Neural crest cell (in vitro differentiated cells): ENCODE results near the gene NAA35. TPM values are rescaled to one million over a fixed set of nuclear protein-coding genes. Genes with fewer than 3 reads are reported as not detected.
"Not testable (repeated sequence)": the region's sequence is repeated elsewhere in the genome, so short reads cannot be mapped to it uniquely, and the experiment has no call there.

Experiments
- DNase-seq: peaks from one replicate; pipeline ENCODE4 v3.0.0; 2021; ENCODE audit warnings: low read depth, mixed read lengths, low spot score
- H3K27ac Mint-ChIP-seq: one replicate; pipeline ENCODE4 v1.8.0; 2021; ENCODE audit warnings: mild to moderate bottlenecking, mixed read lengths; ENCODE audit not compliant: unreplicated experiment
- H3K27me3 Mint-ChIP-seq: 2 replicates; pipeline ENCODE4 v1.8.0; 2021; ENCODE audit warnings: low read depth, mild to moderate bottlenecking, mixed read lengths
- H3K36me3 Mint-ChIP-seq: 2 replicates; pipeline ENCODE4 v1.8.0; 2021; ENCODE audit warnings: low read depth, mild to moderate bottlenecking, mixed read lengths
- H3K4me1 Mint-ChIP-seq: 2 replicates; pipeline ENCODE4 v1.8.0; 2021; ENCODE audit warnings: mixed read lengths
- H3K4me3 Mint-ChIP-seq: one replicate; pipeline ENCODE4 v1.8.0; 2021; ENCODE audit warnings: mild to moderate bottlenecking, mixed read lengths
- H3K9me3 Mint-ChIP-seq: 2 replicates; pipeline ENCODE4 v1.8.0; 2021; ENCODE audit warnings: mixed read lengths
- CTCF ChIP-seq: fragments of 200-600 bp; sonication (generic); conservative IDR thresholded peaks from 2 replicates; pipeline ENCODE4 v1.5.0; 2021; ENCODE audit warnings: antibody characterized with exemption, mild to moderate bottlenecking
- total RNA-seq: library from RNA; stranded (reverse); gene quantifications from 2 replicates; pipeline ENCODE4 v1.2.1, GENCODE V29; 2021

Gene NAA35
- total RNA-seq, 1 donor from 2014 or later = 35.3 TPM

GRCh38 chr9:86045654-86046053 is 104.7 kb downstream of the NAA35 start:
- Mint-ChIP-seq H3K27ac (no peak overlapping the region), H3K36me3 (peaks cover 25% of the 10 kb centered on the region), H3K27me3 (no peaks in the 10 kb centered on the region), H3K4me3 (no peak overlapping the region), H3K9me3 (no peaks in the 10 kb centered on the region), H3K4me1 (no peaks in the 10 kb centered on the region)
- TF ChIP-seq CTCF = no peak
- DNase-seq = no peak

- Mint-ChIP-seq H3K4me1 (no peaks in the 10 kb centered on the region), H3K4me3 (no peak overlapping the region), H3K36me3 (peaks cover 28% of the 10 kb centered on the region), H3K9me3 (no peaks in the 10 kb centered on the region), H3K27me3 (no peaks in the 10 kb centered on the region), H3K27ac (no peak overlapping the region)
- no peak for TF ChIP-seq CTCF
- DNase-seq = no peak
These were observed 105.2 kb downstream of the NAA35 start for GRCh38 chr9:86046071-86046636.

- Mint-ChIP-seq H3K36me3 (peaks cover 30% of the 10 kb centered on the region), H3K4me3 (no peak overlapping the region), H3K9me3 (no peaks in the 10 kb centered on the region), H3K27me3 (no peaks in the 10 kb centered on the region), H3K27ac (no peak overlapping the region), H3K4me1 (no peaks in the 10 kb centered on the region)
- no peak for DNase-seq
- no peak for TF ChIP-seq CTCF
These were observed 106.0 kb downstream of the NAA35 start for GRCh38 chr9:86046930-86047341.

GRCh38 chr9:86047361-86047760 is 106.4 kb downstream of the NAA35 start:
- DNase-seq = no peak
- H3K4me3 Mint-ChIP-seq = no peak overlapping the region
- TF ChIP-seq CTCF = no peak
- no peak overlapping the region for H3K27ac Mint-ChIP-seq
- no peaks in the 10 kb centered on the region for H3K9me3 Mint-ChIP-seq
- no peaks in the 10 kb centered on the region for H3K27me3 Mint-ChIP-seq
- peaks cover 33% of the 10 kb centered on the region for H3K36me3 Mint-ChIP-seq
- no peaks in the 10 kb centered on the region for H3K4me1 Mint-ChIP-seq

- H3K4me1 Mint-ChIP-seq, H3K27ac Mint-ChIP-seq, DNase-seq, H3K4me3 Mint-ChIP-seq, H3K27me3 Mint-ChIP-seq, H3K9me3 Mint-ChIP-seq: not testable (repeated sequence)
- peaks cover 34% of the 10 kb centered on the region for H3K36me3 Mint-ChIP-seq
These were observed 107.2 kb downstream of the NAA35 start for GRCh38 chr9:86048018-86048742.
